ENCODE data around the gene WDR1. TPM values are rescaled to one million over a fixed set of nuclear protein-coding genes. Genes with fewer than 3 reads are reported as not detected.

The WDR1 gene
- 187 to 239 TPM (median 214 TPM) in 5 replicates for total RNA-seq (2022; extraction: Qiagen RNA extraction; ENCODE audit: low read depth)

DNA sequence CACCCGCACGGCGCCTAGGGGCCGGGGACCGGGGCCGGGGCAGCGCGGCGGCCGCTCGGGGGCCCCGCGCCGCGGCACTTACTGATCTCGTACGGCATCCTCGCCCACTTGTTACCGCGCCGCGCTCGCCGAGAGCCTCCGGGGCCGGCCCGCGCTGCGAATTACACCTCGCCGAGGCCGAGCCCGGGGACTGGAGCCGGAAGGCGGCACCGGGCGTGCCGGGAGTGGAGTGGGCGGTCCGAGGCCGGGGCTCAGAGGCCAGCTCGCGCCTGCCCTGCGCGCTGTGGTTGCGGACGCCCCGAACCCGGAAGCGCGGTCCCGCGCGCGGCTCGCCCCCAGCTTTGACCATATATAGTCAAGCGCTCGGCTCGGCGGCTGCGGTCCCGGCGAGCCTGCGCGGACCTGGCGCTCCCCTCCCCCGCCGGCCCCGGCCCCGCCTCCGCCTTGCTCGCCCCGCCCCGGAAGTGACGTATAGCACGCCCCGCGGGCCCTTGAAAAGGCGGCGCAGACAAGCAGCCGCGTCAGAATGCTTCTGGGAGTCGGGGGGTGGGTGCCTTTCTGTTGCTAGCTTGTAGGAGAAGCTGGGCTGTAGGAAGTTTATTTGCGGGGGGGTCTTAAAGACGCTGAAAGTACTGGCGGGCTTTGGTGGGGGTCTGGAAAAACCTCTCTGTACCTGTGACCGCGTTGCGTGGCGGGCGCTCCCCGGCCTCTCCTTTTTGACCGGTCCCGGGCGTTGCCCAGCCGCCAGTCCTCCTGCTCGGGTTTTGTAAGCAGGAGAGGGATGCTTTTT, at the start of gene WDR1:
WDR1 (minus strand) TSS at position 231 of the 790 bp plus-strand sequence; CDS start at position 98, 133 bp downstream.

Other genes with a start within 250 kb of the WDR1 start
- 0.20 to 0.73 TPM (median 0.39 TPM) in 5 replicates for gene SLC2A9, start 95.3 kb downstream of the WDR1 start, total RNA-seq (2022; extraction: Qiagen RNA extraction; ENCODE audit: low read depth)